ENCODE measurements around the gene NCMAP.

DNA sequence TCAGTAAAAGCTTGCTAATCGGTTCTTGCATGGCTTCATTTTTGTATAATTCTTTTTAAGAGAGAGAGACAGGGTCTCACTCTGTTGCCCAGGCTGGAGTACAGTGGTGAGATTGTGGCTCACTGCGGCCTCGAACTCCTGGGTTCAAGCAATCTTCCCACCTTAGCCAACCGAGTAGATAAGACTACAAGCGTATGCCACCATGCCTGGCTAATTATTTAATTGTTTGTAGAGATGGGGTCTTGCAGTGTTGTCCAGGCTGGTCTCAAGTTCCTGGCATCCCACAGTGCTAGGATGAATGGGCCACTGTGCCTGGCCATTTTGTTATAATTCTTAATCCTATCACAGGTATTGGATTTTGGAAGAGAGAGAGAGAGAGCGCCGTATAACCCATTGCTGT lies 29.8 kb upstream of the NCMAP start:
- TF ChIP-seq, protein P1, sequence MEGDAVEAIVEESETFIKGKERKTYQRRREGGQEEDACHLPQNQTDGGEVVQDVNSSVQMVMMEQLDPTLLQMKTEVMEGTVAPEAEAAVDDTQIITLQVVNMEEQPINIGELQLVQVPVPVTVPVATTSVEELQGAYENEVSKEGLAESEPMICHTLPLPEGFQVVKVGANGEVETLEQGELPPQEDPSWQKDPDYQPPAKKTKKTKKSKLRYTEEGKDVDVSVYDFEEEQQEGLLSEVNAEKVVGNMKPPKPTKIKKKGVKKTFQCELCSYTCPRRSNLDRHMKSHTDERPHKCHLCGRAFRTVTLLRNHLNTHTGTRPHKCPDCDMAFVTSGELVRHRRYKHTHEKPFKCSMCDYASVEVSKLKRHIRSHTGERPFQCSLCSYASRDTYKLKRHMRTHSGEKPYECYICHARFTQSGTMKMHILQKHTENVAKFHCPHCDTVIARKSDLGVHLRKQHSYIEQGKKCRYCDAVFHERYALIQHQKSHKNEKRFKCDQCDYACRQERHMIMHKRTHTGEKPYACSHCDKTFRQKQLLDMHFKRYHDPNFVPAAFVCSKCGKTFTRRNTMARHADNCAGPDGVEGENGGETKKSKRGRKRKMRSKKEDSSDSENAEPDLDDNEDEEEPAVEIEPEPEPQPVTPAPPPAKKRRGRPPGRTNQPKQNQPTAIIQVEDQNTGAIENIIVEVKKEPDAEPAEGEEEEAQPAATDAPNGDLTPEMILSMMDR (IDR thresholded peaks at IDR 0.05; ENCODE audit: low read length) = no peak
- TF ChIP-seq EZH2 (optimal IDR thresholded peaks at IDR 0.05; ENCODE audit: low read depth, low read length) (no peak), EZH2phosphoT487 (IDR thresholded peaks at IDR 0.05; ENCODE audit: low read length) (no peak)

Data from MM.1S (cell line).